ENCODE results near the gene ASIC2.

Gene ASIC2

DNA sequence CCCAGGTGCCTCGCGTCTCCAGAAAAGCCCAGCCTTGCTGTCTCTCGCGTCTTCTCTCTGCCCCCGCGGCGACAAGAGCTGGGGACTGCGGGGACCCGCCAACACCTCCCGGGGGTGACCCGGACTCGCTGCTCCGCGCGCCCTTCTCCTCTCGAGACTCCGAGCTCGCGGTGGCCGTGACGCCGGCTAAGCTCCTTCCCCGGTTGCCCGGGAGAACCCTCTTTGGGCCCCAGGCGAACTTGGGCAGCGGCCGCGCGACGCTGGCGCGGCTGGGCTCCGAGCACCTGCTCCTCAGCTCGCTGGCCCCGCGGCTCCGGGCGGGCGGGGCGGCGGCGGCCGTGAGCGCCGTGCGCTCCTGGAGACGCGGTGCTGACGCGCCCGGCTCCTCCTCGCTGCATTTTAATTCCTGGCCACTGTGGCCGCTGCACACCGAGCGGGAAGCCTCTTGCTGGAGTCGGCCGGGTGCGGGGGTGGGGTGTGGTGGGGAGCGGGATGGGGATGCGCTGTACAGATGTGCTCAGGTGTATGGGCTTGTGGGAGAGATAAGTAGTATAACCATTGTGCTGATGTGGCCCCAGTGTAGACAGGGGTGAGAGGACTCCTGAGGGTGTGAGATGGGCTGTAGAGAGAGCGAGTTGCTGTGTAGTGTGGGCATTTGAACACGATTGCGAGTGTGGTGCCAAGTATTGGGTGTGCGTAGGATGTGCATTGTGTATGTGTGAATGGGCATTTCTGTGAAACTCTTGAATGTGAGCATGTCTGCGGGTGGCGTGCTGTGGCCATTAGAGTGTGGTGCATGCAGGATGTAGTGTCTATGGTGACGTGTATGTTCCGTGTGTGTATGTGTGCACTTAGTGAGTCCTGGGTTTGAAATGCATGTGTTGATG, at the start of gene ASIC2:
ASIC2 (minus strand) TSS at position 315 of the 887 bp plus-strand sequence.
- no peak for DNase-seq

DNA sequence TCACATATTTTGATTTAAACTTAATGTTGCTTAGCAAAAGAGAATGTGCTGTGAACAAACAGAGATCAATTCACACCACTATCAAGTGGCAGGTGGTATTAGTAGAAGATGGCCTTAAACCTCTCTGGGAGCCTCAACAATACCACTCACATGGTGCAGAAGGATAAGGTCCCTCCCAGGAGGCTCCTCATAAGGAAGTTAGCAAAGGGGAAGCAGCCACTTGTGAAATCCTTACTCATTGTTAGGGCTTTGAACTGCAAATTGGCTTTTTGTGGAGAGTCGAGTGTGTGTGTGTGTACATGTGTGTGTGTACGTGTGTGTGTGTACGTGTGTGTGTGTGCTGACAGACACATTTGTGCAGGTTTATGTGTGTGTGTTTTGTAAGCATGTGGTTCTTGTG, 48.9 kb upstream of the ASIC2 start:
- no peak for DNase-seq

DNA sequence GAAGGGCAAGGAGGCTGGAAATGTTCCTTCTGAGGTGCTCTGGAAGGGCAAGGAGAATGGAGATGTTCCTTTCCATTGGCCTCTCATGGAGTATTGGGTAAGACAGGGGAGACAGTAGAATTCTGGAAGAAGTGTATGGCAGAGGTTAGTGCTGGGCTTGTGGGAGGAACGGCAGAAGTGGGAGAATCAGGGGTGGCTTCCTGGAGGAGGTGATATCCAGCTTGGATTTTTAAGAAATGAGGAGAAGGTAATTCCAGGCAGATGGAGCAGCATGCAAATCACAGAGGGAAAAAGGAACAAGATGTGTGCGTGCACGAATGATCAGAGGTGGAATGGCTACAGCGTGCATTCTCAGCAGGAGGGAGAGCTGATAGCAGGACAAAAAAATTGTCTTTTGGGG, 45.1 kb upstream of the ASIC2 start:
- DNase-seq: no peak

DNA sequence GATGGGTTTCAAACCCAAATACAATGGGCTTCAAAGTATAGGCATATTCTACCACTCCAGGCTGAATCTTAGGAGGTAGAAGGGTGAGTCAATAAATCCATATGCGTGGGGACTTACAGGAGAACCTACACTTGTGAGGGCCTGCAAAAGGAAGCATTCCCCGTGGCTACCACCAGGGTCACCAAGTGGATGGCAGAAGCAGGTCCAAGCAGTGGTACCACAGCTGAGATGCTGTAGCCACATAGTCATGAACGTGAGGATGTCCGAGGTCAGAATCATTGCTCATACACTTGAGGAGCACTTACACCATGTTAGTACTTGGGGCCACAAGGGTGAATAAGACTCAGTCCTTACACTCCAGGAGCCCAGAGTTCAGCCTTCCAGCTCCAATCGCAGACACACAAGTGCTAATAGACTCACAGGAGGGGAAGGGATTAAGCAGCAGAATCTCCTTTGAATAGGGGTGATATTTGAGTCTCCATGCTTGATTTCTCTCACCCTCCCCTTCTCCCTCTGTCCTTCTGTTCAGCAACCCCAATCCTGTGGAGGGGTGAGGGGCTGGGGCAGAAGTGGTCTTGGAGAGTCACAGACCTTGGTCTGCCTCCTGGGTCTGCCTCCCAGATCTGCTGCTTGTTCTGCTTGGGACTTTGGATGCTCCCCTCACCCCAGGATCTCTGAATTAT, 42.5 kb upstream of the ASIC2 start:
- DNase-seq: no peak

DNA sequence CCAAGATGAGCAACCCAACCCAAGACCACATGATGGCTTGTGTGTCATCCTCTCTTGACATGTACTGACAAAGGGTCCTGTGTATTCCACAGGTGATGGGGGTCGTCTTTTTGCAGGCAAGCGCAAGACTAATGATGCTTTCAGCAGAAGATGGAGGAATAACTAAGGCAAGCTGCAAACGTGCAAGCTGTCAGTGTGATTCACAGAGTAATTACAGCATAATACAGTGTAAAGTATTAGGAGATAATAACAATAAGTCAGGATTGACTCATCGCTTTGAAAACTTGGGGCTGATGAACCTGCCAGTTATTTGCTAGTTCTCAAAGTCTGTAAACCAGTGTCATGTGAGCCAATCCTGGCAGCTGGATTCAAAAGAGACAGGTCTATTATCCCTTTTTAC, 41.6 kb upstream of the ASIC2 start:
- DNase-seq: no peak

DNA sequence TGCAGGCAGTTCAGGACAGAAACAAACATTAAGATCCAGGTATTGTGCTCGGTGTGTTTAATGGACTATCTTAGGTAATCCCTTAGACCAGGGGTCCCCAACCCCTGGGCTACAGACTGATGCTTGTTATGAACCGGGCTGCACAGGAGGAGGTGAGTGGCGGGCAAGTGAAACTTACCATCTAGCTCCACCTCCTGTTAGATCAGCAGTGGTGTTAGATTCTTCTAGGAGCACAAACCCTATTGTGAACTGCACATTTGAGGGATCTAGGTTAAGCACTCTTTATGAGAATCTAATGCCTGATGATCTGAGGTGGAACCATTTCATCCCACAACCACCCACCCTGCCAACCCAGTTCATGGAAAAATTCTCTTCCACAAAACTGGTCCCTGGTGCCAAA, 37.8 kb upstream of the ASIC2 start:
- no peak for DNase-seq

DNA sequence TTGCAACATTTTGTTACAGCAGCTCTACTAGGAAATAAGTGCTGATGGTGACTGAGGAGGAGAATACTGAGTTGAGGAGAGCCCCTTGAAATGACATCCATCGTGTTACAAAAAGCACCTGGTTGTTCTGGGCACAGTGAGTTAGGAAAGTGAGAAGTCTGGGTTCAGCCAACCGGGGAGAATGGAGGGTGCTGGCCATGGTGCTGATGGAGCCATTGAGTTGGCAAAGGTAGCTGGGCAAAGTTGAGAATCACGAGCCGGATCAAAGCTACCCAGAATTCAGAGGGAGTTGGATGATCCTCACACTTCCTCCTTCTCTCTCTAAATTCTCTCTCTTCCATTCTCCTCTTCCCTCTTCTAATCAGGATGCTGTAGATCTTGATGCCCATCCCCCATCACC, 35.0 kb upstream of the ASIC2 start:
- no peak for DNase-seq

DNA sequence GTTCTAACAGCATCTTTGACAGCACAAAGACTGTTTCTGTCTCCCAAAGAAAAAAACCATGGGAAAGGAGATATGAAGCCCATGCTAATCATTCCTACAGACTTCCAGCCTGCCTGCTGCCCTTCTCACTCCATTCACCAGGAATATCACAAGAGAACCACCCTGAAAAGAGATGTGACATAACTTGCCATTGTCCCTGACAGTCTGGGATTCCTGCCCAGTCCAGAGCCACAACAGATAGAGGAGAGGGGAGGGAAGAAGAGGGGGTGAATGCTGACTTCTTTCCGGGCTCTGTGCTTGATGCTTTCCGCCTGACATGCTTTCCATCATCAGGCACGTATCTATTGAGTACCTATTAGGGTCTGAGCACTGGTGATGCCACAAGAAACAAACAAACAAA, 31.6 kb upstream of the ASIC2 start:
- DNase-seq: no peak

DNA sequence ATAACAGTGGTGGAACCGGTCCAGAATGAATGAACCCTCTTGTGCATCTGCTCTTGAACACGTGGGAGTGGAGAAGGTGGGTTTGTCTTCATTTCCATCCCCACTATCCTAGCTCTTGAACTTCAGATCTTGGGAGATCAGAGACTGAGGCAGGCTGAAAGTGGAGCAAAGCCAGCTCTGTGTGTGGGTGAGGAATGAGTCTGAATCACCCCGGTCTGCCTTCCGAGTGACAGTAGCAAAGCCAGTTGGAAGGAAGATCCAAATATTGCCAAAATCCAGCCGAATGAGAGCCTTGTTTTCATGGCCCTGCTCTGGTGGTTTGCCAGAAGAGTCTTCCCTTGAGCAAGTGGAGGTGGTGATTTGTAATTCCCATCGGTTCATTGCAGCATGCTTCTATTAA, 29.0 kb upstream of the ASIC2 start:
- no peak for DNase-seq

DNA sequence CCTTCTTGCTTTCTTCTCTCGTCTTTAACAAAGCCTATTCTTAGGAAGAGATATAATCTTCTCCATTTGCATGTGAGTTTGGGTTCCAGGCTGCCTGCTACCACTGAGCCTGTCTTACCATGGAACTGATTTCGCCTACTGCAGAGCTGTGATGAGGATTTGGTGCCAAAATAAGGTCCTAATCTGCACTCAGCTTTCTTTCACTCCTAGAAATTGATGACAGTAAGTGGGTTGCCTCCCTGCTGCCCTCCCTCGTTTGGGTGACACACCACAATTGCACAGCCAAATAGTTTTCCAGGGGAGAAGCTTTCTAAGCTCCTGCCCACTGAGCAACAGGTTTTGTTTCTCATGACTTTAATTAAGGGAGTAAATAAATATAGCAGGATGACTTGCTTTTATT, 25.1 kb upstream of the ASIC2 start:
- DNase-seq: no peak

DNA sequence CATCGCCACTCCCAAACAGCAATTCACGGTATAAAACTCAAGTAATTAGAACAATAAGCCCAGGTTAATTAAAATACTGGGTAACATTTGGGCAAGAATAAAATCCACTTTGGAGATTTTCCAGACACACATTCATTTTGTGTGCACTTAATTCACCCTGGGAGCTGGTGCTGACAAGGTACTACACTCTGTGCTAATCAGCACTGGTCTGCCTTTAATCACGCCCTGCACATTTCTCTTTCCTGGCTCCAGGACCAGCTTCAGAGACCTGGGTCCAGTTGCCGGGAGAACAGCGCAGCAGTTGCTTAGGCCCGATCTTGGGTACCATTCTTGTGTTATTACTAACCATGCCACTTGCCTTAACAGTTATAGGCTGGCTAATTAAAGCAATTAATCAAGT, 23.7 kb upstream of the ASIC2 start:
- no peak for DNase-seq

DNA sequence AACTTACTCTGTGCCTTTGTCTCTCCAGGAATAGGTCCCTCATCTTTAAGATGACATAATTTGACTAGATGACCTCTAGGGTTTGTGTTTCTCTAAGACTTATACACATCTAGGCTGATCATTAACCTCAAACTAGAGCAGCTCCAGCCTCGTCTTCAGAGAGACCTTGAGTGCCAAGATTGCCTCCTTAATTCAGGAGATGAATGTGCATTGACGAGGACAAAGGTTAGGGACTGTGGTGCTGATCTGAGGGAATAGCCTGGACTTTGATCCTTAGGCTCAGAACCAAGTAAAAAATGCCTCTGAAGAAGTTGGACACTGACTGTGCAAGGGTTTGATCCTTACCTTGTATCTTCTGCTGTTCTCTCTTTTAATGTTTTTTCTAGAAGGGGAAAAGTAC, 17.2 kb upstream of the ASIC2 start:
- no peak for DNase-seq

DNA sequence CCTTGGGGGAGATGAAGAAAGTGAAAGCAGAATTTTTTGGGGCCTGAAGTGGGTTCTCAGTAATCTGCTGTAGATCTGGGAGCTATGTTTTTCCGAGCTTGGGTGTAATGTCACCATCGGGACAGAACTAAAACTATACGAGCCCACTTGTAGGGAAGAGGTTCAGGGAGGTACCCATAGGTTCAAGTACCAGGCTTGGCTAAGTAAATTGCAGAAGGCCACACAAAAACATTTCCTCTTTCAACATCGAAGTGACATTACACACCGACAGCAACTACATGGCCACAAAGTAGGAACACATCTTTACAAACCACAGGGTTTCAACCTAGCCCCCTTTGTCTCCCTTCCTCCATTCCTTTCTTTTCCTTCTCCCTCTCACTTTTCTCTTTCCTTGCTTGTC, 10.2 kb upstream of the ASIC2 start:
- DNase-seq: no peak

DNA sequence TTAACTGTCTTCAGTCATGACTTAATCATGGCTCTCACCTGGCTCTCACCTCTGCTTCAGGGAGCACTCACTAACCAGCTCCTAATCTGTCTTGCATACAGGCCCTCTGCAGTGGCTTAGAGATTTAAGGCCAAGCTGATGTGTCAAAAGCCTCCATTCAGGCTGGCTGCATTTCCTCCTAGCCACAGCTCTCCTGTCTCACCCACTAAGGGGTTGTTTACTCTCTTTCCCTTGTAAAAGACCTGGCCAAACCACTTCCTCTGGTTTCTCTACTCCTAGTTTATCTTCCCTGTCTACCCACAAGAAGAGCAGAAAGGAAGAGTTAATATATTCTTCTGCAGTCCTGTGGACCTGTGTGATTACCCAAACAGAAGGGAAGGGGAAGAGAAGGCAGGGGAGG, 9.3 kb upstream of the ASIC2 start:
- no peak for DNase-seq

DNA sequence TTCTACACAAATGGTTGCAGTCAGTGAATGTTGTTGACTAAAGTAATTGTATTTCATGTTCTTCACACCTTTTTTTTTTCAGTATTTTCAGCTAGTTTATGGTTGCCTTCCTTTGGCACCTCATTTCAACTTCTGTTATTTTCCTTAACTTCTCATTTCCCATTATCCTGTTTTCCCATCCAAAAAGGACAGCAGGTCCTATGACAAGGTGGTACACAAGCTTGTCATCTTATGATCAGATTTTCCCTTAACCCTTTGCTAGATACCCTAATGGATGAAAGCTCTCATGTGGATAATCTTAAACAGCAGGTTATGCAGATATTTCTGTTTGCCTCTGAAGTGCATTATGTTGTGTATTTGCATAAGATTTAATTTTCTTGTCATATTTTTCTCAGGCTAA, 7.1 kb upstream of the ASIC2 start:
- no peak for DNase-seq

DNA sequence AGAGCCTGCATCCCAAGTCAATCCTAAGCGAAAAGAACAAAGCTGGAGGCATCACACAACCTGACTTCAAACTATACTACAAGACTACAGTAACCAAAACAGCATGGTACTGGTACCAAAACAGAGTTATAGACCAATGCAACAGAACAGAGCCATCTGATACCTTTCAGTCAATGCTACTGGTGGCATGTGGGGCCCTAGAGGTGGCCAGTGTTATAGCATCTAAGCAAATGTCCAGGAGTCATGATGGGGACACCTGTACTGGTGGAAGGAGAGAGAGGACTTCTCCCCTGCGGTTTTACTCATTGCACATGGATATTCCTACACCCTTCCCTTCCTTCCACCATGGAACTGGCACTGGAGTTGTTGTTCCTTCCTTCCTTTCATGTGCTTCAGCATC, 6.0 kb upstream of the ASIC2 start:
- DNase-seq: no peak

DNA sequence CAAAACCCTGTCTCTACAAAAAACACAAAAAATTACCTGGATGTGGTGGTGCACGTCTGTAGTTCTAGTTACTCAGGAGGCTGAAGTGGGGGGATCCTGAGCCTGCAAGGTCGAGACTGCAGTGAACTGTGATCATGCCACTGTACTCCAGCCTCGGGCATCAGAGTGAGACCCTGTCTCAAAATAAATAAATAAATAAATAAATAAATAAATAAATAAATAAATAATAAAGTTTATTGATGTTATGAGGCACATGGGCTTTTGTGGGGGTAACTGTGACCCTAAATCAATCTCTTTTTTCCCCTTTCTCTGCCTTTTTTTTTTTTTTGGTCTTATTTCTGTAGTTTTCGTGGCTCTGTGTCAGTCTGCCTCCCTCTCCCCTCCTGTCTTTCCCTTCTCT, 4.5 kb upstream of the ASIC2 start:
- DNase-seq: no peak

DNA sequence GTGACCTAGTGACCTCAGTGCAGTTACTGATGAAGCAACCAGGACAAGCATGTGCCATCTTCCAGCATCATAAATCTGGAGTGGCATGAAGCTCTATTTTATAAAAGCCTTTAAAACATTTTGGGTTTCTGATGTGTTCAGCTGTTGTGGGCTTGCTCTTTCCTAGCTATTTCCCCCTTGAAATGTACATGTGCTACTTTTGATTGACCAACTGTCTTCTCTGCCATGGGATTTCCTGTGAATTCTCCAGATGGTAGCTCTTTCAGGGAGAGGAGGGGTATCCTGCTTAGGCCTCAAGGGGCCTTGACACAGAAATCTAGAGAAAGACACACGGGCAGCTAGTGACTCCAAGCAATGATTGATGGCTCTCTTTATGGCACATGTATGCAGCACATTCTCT, 1.9 kb upstream of the ASIC2 start:
- DNase-seq: no peak

DNA sequence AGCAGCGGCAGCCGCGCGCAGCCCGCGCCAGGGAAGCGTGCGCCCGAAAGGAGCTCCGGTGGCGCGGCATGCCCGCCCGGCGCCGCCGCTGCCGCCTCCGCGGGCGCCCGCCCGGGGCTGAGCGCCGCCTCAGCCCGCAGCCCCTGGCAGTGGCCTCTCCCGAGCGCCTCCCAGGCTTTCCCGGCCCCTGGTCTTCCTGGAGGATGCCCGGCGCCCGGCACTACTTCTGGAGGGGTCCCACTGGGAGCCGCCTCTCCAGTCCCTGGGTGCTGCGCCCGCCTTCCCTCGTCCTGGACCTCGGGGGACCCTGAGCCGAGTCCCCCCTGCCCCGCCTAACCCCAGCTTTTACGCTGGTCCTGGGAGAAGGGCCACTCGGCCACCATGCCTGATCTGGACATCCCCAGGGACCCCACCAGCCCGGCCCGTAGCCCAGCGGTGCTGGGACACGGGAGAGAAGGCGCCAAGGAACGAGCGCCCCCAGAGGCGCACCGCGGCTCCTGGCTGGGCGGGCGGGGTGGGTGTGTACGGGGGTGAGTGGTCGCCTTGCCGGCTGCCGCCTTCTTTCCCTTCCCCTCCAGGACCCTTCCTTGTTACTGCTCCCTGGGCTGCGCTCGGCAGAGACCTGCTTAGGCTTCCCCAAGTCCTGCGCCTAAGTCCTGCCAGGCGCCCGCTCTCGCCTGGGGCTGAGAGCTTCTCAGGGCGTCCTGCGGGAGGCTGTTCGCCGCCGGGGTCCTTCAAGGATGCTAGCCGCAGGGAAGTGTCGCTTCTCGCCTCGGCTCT, 704 bp downstream of the ASIC2 start:
- DNase-seq: no peak

DNA sequence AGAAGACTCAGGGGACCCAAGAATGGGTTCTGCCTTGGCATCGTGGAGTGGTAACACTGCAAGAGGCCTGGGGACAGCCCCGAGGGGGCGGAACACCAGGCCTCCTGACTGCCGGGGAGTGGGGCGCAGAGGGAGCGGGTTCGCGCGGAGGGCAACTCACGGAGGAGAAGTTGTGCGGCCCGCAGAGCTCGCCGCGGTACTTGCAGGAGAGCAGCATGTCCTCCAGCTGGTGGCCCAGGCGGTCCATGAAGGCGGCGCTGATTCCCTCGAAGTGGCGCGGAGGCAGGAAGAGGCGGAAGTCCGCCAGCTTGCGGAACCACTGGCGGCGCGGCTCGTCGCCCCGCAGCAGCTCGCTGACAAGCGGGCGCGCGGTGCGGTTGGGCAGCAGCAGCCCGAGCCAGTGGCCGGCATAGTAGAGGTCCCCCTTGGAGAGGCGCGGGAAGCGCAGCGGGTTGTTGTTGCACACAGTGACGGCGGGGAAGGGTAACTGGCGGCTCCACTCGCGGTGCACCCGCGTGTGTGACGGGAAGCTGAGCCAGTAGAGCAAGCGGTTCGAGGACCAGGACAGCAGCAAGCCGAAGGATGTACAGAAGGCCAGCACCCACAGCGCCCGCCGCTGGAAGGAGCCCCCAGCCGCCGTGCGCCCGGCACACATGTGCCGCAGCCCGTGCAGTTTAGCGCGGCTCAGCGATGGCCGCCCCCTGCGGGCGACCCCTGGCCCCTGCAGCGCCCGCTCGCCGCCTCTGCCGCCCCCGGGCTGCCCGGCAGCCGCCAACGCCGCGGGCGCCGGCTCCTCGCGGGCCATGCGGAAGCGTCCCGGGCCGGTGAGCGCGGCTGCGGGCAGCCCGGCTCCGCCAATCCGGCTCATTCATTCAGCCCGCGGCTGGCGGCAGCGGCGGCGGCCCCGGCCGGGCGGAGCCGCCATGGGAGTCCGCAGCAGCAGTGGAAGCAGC, 1.6 kb downstream of the ASIC2 start:
- DNase-seq: no peak

DNA sequence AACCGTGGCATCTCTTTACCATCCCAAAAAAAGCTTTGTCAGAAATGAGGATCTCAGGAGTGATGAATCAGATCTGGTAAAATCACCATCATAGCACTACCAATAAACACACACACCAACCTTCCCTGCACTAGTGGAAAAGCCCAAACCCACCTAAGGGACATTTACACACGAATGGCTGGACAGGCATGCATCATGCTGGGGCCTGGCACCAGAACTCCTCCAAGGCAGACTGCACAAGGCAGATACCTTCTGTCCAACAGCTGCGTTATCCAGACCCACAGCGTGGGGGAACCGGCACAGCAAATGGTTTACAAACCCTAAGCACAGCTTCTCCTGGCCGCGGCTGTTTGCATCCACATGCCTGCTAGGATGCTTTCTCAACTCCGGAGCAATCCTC, 2.8 kb downstream of the ASIC2 start:
- DNase-seq: no peak

DNA sequence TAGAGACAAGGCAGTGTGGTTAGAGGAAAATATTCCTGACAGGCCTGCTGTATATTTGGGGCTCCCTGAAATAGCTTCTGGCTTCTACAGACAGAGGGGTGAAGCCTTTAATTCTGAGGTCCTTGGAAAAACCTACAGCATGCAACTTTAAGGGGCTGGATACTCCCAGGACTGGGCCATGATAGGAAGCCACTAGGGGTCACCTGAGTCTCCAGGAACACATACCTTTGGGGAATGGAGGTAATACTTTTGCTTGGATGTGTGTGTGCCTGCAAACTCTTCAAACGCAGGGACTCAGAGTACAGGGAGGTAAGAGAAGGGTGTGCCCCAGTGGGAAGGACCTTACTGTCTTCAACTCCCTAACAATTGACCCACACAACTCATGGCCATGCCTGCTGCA, 4.1 kb downstream of the ASIC2 start:
- DNase-seq: no peak
